ENCODE data around the gene ARMC12. TPM values are rescaled to one million over a fixed set of nuclear protein-coding genes. Genes with fewer than 3 reads are reported as not detected.

The ARMC12 gene
- total and polyA plus RNA-seq, 2 donors (not counting 1 experiment from before 2014, with no cell fraction given): 0.17 to 0.50 TPM

DNA sequence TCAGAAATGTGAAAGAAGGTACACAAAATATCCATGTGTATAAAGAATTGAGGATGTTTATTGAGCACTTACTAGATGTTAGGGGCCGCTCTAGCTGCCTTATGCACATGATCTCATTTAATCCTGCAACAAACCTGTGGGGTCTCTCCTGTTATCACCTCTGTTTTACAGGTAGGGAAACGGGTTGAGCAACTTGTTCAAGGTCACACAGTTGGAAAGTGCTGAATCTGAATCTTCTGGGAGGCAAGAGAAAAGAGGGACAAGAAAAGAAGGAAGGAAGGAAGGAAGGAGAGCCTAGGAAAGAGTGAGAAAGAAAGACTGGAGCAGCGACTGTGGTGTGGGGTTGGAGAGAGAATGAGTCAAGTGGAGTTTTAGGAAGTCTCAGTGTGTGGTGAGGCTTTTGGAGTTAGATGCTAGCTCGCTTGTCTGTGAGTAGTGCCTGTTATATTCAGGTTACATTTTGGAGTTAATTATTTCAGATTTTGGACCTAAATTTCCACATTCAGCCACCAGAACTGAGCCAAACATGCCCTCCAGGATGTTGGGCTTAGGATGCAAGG, 51.7 kb downstream of the ARMC12 start:
- Histone ChIP-seq H3K79me2 (ENCODE audit: control insufficient read depth, insufficient read depth, low read length) (no peaks in the 10 kb centered on the region), H3K4me3 (replicated peaks in 1 of 4; ENCODE audit: control extremely low read depth in 1 of 4, insufficient read depth in 1 of 4, low read depth in 3 of 4, low read length in 4 of 4) (no peak overlapping the region), H3K9me3 (ENCODE audit: control insufficient read depth, insufficient read depth, low read depth, low read length) (no peaks in the 10 kb centered on the region), H2AFZ (ENCODE audit: low read length) (no peak overlapping the region), H4K20me1 (ENCODE audit: control insufficient read depth, extremely low read depth, insufficient read depth, low read length) (no peaks in the 10 kb centered on the region), H3K27ac (ENCODE audit: insufficient read depth, low read length) (no peak overlapping the region), H3K27me3 (ENCODE audit: control insufficient read depth, insufficient read depth, low read length) (peaks cover 16% of the 10 kb centered on the region), H3K36me3 (ENCODE audit: control insufficient read depth, insufficient read depth, low read length) (no peaks in the 10 kb centered on the region), H3K4me2 (ENCODE audit: extremely low read depth, insufficient read depth, low read length) (no peak overlapping the region), H3K9ac (ENCODE audit: insufficient read depth, low read length) (no peak overlapping the region), H3K4me1 (ENCODE audit: control insufficient read depth, extremely low read depth, insufficient read depth, low read length) (no peaks in the 10 kb centered on the region)
- DNase-seq (ENCODE audit: low read depth in 2 of 2): no peak
- TF ChIP-seq EZH2 (IDR thresholded peaks at IDR 0.05; ENCODE audit: low read length, missing control alignments) (no peak), CTCF (conservative IDR thresholded peaks at IDR 0.05 in 1 of 2, IDR thresholded peaks at IDR 0.05 in 1 of 2; ENCODE audit: low read depth in 1 of 2, low read length in 2 of 2) (no peak)

- no peaks in the 10 kb centered on the region for H3K4me1 ChIP-seq (ENCODE audit: control insufficient read depth, extremely low read depth, insufficient read depth, low read length)
- no peak overlapping the region for H3K27ac ChIP-seq (ENCODE audit: insufficient read depth, low read length)
- no peak overlapping the region for H3K4me2 ChIP-seq (ENCODE audit: extremely low read depth, insufficient read depth, low read length)
- peaks cover 16% of the 10 kb centered on the region for H3K27me3 ChIP-seq (ENCODE audit: control insufficient read depth, insufficient read depth, low read length)
- no peaks in the 10 kb centered on the region for H4K20me1 ChIP-seq (ENCODE audit: control insufficient read depth, extremely low read depth, insufficient read depth, low read length)
- H3K9me3 ChIP-seq (ENCODE audit: control insufficient read depth, insufficient read depth, low read depth, low read length): no peaks in the 10 kb centered on the region
- TF ChIP-seq EZH2 (IDR thresholded peaks at IDR 0.05; ENCODE audit: low read length, missing control alignments) (no peak), CTCF (conservative IDR thresholded peaks at IDR 0.05 in 1 of 2, IDR thresholded peaks at IDR 0.05 in 1 of 2; ENCODE audit: low read depth in 1 of 2, low read length in 2 of 2) (no peak)
- DNase-seq (ENCODE audit: low read depth in 2 of 2): no peak
- H3K36me3 ChIP-seq (ENCODE audit: control insufficient read depth, insufficient read depth, low read length): no peaks in the 10 kb centered on the region
- H3K4me3 ChIP-seq (replicated peaks in 1 of 4; ENCODE audit: control extremely low read depth in 1 of 4, insufficient read depth in 1 of 4, low read depth in 3 of 4, low read length in 4 of 4): no peak overlapping the region
- H3K79me2 ChIP-seq (ENCODE audit: control insufficient read depth, insufficient read depth, low read length): no peaks in the 10 kb centered on the region
- H3K9ac ChIP-seq (ENCODE audit: insufficient read depth, low read length): no peak overlapping the region
- no peak overlapping the region for H2AFZ ChIP-seq (ENCODE audit: low read length)
These were observed 53.9 kb downstream of the ARMC12 start for GRCh38 chr6:35790683-35791082.

GRCh38 chr6:35794536-35795452, 58.0 kb downstream of the ARMC12 start:
- TF ChIP-seq CTCF (conservative IDR thresholded peaks at IDR 0.05 in 1 of 2, IDR thresholded peaks at IDR 0.05 in 1 of 2; ENCODE audit: low read depth in 1 of 2, low read length in 2 of 2) (no peak), EZH2 (IDR thresholded peaks at IDR 0.05; ENCODE audit: low read length, missing control alignments) (no peak)
- Histone ChIP-seq H4K20me1 (ENCODE audit: control insufficient read depth, extremely low read depth, insufficient read depth, low read length) (no peaks in the 10 kb centered on the region), H3K4me1 (ENCODE audit: control insufficient read depth, extremely low read depth, insufficient read depth, low read length) (no peaks in the 10 kb centered on the region), H3K27me3 (ENCODE audit: control insufficient read depth, insufficient read depth, low read length) (peaks cover 3% of the 10 kb centered on the region), H3K27ac (ENCODE audit: insufficient read depth, low read length) (no peak overlapping the region), H3K4me3 (replicated peaks in 1 of 4; ENCODE audit: control extremely low read depth in 1 of 4, insufficient read depth in 1 of 4, low read depth in 3 of 4, low read length in 4 of 4) (no peak overlapping the region), H3K9ac (ENCODE audit: insufficient read depth, low read length) (no peak overlapping the region), H3K79me2 (ENCODE audit: control insufficient read depth, insufficient read depth, low read length) (no peaks in the 10 kb centered on the region), H3K9me3 (ENCODE audit: control insufficient read depth, insufficient read depth, low read depth, low read length) (no peaks in the 10 kb centered on the region), H3K4me2 (ENCODE audit: extremely low read depth, insufficient read depth, low read length) (no peak overlapping the region), H2AFZ (ENCODE audit: low read length) (no peak overlapping the region), H3K36me3 (ENCODE audit: control insufficient read depth, insufficient read depth, low read length) (no peaks in the 10 kb centered on the region)
- DNase-seq (ENCODE audit: low read depth in 2 of 2): no peak

Data from fibroblast of lung (primary cell).